ENCODE measurements around the gene AGR3.

Gene AGR3

GRCh38 chr7:16826060-16826459, 55.7 kb downstream of the AGR3 start:
- DNase-seq: no peak

DNA sequence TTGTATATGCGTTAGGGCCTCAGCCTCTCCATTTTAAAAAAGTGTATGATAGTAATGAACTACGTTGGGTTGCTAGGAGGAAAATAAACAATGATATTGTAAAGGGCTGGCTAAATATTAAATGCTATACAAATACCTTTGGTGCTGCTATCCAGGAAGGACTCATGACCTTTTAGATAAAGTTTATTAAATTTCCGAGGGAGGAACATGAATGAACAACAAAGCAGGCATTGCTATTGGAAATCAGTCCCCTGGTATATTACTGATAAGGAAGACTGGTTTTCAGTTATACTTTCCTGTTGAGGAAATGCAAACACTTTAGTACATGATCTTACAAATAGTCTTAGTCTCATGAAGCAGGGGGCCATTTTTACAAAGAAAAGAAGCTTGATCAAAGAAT, 59.8 kb downstream of the AGR3 start:
- DNase-seq: no peak

DNA sequence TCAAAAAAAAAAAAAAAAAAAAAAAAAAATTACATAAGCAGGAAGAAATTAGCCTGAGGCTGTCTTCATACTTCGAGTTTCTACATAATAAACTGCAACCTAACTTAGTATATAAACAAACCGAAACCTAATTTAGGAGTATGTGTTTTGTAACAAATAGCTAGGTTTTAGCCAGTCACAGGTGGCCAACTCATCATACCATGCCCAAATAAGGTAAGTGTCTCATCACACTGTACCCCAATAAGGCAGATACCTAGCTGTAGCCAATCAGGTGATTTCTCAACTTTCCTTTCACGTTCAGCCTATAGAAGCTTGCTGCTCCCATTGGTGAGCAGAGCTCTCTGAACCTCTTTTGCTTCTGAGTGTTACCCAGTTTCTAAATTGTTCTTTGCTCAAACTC, 63.1 kb downstream of the AGR3 start:
- no peak for DNase-seq

GRCh38 chr7:16817536-16817935, 64.2 kb downstream of the AGR3 start:
- no peak for DNase-seq

DNA sequence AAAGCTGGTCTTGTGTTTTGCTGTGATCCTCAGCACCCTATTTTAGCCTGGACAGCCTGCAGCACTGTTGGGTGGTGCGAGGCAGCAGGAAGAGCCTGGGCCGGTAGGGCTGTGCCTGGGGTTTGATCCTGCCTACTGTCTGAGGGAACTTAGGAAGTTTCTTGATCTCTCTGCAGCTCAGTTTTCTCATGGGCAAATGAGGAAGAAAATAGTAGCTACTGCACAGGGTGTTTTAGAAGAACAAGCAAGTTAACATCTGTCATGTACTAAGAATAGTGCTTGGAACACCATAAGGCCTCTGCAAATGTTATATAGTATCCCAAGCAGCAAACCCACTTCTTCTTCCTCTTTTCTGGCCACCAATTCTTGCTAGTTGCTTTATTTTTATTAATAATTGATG, 65.0 kb downstream of the AGR3 start:
- no peak for DNase-seq

DNA sequence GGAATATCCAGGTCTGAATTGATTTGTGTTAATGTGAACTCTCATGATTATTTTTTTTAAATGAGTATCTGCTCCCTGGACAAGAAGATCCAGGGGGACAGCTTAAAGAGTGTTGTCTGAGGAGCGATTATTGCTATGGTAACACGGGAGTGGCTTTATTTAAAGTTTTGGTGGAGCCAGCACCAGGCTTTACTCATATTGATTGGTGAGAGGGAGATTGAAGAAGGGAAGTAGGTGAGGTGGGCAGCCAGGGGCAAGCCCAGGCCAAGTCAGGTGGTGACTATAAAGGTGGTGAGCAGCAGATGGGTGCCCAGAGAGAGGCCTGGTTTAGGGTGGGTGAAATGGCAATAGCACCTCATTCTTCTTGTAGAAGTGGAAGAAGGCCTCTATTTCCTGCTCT, 66.8 kb downstream of the AGR3 start:
- no peak for DNase-seq

GRCh38 chr7:16813232-16813616, 68.6 kb downstream of the AGR3 start:
- no peak for DNase-seq

DNA sequence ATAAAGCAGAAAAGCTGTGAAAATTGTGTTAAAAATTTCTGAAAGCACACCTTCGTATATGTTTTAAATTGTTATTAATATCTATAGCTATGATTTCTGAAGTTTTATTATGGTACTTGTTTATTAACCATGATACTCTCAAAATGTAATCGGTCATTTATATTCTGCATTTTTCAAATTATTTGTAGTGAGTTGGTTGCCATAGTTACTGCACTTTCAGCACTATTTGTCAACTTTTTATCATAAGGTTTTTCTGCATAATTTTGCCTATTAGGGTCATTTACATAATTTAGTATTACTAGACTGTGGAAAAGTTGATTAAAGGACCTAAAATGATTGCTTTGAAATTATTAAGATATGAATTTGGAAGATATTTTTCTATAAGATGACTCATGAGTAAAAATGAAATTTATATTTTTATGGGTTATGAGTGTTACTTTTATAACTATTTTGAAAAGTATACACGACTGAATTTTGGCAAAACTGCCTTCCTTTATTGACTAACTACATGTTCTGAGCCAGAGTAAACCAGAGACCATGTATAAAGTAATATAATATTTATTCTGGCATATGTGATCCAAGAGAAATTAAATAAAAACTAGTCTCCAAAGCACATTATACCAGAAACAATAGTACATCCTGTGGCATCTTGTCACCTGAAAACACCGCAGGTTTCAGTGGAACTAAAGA, 69.1 kb downstream of the AGR3 start:
- DNase-seq: no peak

DNA sequence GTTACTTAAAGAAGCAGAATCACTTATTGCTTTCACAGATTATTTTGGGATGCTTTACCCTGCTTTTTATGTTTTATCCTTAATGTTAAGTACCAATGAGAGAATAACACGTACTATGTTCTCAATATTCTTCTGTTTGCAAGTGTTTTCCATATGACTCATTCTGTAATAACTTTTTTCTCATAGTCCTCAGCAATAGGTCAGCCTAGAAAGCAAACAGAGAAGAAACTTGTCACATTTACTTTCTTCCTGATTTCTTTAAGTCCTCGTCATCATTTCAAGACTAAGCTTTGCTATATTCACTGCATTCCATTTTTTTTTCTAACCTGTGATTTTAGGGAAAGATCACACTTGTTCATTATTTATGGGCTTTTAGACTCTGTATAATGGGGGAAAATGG, 70.2 kb downstream of the AGR3 start:
- no peak for DNase-seq

DNA sequence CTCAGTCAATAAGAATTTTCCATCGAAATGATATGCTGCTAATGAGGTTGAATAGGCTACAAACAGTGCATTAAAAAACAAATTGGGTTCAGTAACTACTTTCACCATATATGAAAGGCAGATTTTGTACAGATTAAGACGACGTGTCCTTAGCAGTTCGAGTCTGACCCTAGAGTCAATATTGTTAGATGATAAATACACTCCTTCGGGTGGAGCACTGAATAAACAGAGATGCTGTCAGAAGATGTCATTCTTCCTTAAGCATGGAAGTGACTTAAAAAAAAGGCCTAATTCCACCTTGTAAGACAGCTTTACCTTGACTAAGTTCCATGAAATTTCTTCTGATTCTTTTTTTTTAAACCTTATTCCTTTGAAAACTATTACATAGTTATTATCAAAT, 71.2 kb downstream of the AGR3 start:
- DNase-seq: no peak

DNA sequence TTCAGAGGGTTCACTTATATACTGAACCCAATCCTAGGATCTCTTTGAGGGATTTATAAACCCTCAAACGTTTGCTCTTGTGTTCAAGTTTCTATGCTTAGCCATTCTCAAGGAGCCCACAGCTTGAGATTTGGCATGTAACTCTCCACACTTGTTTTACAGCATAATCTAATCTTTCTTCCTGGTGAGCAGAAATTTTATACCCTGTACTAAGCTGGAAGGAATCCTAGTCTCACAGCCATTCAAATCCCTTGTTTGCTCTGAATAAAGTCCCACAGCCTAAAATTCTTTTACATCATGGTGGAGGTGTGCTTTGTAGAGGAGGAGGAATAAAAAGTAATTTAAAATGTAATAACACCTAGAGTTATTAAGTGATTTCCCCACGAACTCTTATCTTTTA, 71.7 kb downstream of the AGR3 start:
- no peak for DNase-seq
